ENCODE measurements around the gene ZNF614.

DNA sequence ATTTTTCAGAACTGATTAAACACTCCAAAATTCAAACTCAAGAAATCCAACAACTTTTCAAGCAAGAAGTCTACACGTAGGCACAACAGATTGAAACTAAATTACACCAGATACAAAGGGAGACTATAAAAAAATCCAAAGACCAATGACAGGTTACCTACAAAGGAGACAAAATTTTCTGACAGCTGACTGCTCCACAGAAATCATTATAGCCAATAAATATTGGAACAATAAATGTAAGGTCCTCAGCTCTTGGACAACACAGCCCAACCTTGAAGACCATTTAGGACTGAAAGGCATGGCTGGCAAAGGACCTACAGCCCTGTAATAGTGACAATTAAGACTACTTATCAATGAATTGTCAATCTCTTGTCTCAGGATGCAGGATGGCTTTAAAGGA, 57.5 kb downstream of the ZNF614 start:
- TF ChIP-seq CTCF (IDR thresholded peaks at IDR 0.05; ENCODE audit: borderline replicate concordance, extremely low read depth, low read length, poor library complexity, severe bottlenecking) (no peak), EZH2 (IDR thresholded peaks at IDR 0.05; ENCODE audit: borderline replicate concordance, low read depth, low read length, severe bottlenecking) (no peak)
